Measurements from ENCODE around the gene KRT86.
"Not testable (repeated sequence)": the region's sequence is repeated elsewhere in the genome, so short reads cannot be mapped to it uniquely, and the experiment has no call there.

The KRT86 gene

DNA sequence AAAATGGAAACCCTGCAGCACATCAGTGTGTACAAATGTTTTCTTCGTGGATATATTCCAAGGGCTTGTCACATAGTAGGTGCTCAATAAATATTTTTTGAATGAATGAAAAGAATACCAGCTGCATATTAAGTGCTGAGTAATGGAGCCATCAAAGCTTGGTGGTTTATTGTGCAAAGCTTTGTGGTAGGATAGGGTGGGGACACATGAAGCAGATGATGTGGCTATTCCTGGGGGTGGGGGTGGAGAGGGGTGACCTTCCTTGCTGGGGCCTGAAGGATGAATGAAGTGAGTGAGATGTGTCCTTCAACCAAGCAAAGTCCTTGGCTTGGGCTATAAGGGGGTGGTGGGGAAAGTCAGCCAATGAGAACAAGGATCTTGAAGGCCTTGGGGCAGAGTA lies 21.2 kb downstream of the KRT86 start:
- DNase-seq, result no peak

DNA sequence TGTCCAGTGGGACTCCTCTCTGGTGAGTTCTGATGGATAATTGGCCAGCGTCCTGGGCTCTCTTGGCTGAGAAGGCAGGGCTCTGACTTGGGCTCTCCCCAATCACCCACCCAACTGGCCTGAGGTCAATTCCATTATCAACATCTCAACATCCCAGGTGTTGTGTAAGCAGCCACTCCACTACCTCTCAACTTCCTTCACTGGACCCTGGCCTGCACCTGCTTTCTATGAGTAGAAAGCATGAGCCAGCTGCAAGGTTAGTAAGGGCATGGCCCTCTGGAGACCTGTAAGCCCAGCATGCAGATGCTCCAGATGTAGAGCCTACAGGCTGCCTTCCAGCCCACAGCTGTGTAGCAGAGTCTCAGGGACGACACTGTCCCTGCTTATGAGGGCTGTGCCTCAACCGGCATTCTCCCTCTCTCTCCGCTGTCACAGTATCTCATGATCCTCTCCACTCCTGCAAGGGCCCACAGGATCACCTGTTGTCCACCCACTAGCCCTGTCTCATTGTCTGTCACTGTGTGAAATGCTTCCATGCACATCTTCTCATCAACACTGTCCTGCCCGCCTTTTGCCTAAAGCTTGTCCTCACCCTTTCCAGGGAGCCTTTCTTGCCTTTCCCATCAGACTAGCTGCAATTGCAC lies 22.2 kb downstream of the KRT86 start:
- no peak for DNase-seq

DNA sequence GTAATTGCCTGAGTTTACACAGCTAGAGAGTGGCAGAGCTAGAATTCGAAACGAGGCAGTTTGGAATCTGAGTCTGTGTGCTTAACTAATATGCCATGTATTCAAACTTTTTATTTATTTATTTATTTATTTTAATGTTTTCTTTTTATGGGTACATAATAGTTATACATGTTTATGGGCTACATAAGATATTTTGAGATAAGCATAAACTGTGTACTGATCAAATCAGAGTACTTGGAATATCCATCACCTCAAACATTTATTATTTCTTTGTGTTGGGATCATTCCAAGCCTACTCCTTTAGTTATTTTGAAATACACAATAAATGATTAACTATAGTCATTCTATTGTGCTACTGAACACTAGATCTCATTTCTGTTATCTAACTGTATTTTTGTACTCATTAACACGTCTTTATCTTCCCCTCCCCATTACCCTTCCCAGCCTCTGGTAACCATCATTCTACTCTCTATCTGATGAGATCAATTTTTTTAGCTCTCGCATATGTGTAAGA lies 24.3 kb downstream of the KRT86 start:
- DNase-seq, result no peak

DNA sequence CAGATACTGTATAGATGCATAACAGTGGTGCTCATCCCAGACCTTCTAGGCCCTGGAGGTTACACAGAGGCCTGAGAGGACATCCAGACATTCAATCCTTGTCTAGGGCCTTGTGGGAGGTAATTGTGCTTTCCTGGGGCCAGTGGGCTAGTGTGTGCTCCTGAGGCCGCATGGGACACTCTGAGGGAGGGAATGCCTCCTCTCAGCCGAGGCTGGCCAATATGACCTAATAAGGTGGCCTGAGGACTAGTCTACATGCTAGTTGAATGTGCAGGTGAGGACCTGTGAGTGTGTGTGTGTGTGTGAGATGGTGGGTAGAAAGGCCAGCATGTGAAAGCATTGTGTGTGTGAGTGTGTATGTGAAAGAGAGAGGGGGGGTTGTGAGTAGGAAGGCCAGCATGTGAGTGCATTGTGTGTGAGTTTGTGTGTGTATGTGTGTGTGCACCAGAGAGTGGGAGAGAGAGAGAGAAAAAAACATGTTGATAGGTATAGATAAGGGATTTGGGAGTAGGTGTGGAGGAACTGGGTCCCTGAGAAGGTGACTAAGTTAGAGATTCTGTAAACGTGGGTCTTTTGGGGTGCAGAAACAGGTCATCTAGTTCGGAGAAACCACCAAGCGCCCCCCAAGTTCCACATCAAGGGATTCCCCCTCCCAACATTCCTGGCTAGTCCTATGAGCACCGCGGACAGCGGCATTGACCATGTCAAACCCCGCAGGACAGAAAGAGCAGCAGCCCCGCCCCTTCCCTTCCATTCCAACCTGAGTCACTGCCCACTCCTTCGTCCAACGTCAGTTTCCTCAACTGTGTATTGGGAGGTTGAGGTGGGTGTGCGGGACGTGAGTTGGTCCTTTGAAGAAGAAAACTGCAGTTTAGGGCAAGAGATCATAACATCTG lies 26.6 kb downstream of the KRT86 start:
- DNase-seq, result no peak

DNA sequence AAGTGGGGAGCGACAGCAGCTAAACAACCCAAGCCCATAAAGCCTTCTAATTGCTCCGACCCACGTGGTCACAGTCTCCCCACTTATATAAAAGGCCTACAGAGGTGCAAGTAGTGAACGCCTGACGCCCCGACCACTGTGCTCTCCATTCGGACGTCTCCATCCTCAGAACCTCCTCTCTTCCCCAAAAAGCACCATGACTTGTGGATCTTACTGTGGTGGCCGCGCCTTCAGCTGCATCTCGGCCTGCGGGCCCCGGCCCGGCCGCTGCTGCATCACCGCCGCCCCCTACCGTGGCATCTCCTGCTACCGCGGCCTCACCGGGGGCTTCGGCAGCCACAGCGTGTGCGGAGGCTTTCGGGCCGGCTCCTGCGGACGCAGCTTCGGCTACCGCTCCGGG lies 27.3 kb downstream of the KRT86 start:
- not testable (repeated sequence) for DNase-seq

DNA sequence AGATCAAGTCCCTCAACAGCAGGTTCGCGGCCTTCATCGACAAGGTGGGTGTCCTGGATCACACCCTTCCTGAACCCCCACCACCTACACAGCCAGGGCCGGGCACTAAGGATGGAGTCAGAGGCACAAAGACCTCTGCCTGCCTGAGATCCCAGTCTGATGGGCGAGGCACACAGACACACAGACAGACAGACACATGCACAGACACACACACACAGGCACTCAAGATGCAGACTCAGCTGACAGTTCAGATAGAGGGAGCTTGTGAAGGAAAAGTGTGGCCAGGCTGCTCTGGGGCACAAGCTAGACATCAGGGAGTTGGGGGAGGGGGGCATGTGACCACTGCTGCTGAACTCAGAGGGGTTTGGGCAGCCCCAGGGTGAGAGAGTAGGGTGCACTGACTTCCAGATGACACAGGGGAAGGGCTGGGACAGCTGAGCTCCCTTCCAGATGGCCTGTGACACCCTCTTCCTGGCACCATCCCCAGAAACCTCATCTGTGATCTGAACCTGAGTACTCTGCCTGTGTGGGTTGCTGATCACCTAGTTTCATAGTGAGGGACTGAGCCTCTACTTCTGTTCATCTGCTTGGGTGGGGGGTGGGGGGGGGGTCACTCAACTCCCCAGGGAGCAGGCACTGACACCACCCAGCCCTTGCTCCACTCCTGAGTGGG lies 27.9 kb downstream of the KRT86 start:
- not testable (repeated sequence) for DNase-seq

DNA sequence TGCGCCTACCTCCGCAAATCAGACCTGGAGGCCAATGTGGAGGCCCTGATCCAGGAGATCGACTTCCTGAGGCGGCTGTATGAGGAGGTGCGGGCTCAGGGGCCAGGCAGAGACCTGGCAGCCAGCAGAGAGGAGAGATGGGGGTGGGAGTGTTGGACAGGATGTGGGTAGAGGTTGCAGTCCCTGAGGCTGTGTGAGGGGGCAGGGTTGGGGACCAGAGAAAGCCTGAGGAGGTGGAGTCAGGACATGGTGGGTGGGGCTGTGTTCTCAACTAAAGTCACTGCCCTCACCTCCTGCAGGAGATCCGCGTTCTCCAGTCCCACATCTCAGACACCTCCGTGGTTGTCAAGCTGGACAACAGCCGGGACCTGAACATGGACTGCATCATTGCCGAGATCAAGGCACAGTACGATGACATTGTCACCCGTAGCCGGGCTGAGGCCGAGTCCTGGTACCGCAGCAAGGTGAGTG lies 30.5 kb downstream of the KRT86 start:
- not testable (repeated sequence) for DNase-seq

DNA sequence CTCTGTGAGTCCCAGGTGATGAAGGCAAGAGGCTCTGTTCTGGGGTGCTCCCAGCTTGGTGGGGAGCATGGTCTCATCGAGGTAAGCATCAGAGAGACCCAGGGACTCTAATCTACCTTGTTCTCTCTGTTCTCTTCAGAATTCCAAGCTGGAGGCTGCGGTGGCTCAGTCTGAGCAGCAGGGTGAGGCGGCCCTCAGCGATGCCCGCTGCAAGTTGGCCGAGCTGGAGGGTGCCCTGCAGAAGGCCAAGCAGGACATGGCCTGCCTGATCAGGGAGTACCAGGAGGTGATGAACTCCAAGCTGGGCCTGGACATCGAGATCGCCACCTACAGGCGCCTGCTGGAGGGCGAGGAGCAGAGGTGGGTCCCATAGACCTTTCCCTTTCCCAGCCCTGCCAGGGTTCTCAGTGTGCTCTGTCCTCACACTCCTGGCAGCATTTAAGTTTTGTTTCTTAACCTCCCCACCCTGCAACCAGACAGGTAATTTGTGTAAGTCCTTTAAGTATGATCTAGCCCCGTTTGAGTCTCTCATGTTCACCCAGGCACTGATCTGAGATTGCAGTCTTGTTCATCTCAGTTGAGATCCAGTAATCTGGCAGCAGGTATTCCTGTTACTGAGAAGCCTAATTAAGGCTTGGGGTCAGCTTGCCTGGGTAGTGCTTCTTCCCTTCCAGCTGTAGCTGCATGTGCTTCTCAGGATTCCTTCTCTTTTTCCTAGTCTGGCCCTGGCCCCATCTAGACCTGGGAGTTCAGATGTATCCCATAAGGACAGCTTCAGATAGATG lies 31.7 kb downstream of the KRT86 start:
- DNase-seq, result no peak

DNA sequence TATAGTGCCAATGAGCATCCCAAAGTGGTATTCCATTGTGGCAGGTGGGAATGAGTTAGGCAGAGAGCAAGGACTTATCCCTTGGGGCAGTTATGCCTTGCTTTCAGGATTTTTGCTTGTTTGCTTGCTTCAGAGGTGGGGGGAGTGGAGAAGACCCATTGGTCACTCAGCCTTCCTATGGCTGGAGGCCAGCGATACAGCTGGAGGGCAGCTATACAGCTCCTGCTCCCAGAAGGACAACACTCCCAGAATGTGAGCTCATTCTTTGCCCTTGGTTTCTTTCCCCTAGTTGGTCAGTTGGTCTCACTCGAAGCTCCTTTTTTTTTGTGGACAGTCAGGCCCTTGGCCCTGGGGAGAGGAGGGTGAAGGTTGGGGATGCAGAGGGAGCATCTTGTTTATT lies 32.3 kb downstream of the KRT86 start:
- DNase-seq, result no peak

DNA sequence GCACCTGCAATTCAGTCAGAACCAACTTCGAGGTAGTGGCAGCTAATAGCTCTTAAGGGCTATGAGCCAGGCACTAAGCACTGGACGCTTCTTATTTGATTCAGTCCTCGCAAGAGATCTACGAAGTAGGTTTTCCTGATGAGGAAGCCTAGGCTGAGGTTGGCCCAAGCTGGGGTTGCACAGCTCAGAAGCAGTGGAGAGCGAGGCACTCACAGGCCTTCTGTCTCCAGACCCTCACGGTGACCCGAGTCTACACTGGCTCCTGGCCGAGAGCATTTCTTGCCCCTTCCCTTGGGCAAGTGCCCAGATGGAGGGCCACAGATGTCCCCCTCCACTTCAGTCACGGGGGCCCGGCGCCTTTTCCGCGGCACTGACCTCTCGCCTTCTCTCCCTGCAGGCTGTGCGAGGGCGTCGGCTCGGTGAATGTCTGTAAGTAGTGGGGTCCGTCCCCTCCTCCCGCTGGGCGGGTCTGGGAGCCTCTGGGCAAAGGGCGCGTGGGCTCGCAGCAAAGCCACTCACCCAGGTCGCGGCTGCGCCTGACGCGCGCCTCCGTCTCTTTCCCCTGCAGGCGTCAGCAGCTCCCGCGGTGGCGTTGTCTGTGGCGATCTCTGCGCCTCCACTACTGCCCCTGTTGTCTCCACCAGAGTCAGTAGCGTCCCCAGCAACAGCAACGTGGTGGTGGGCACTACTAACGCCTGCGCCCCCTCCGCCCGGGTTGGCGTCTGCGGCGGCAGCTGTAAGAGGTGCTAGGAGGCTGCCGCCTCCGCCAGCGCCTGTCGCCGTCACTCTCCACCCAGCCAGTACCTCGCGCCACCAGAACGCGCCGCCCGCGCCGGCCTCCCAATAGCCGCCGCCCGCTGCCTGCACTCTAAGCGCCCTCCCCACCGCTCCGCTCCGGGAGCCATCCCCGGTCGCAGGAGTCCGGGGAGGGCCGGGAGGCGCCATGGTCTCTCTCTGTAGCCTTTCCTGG lies 33.7 kb downstream of the KRT86 start:
- peak; percentile 52 for DNase-seq

DNA sequence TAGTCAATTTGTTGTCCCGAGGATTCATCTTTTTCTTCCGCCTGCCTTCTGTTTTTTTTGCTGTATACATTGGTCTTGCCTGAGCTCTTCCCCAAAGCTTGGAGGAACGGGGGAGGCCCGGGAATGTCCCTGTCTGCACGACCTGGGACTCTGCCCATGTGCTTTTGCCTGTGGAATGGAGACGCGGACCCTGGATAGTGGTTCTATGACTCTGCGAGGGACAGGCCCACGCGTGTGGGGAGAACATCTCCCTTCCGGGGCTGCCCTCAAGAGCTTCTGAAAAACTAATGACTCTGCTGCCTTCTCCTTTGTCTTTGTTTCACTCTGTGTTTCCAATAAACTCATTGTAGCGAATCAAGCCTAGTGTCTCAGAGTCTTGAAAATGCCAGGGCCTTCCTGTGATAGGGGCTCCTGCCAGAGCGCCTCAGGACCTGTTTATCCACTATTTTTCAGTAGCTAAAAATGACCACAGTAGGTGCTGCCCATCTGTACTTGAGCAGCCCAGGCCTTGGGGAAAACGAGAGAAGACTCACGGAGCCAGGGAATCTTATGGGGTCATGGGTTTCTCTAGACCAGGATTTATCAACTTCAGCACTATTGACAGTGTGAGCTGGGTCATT lies 34.5 kb downstream of the KRT86 start:
- DNase-seq, result no peak

DNA sequence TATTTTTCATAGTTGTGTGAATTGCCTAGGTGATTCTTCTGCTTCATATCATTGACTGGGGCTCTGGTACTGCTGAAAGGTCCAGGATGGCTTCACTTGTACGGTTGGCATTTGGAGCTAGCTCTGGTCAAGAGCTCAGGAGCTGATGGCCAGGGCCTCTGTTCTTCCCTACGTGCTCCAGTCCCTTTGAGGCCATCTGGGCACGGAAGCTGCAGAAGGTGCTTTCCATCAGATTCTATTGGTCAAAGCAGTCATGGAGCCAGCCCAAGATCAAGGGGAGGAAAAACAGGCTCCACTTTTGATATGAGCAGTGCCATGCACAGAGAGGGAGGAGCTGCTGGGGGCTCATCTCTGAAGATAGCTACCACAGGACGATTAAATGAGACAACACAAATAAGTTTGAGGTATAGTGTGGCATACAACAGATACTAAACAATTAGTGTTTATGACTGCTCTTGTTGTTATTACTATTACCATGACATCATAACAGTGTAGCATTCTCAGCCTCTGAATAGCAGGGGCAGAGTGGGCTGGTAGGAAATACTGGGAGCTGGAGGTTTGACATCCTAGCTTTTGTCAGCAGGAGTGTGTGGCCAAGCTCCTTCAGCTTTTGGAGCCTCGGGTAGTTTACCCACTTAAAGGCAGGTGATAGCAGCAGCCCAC lies 36.3 kb downstream of the KRT86 start:
- no peak for DNase-seq

DNA sequence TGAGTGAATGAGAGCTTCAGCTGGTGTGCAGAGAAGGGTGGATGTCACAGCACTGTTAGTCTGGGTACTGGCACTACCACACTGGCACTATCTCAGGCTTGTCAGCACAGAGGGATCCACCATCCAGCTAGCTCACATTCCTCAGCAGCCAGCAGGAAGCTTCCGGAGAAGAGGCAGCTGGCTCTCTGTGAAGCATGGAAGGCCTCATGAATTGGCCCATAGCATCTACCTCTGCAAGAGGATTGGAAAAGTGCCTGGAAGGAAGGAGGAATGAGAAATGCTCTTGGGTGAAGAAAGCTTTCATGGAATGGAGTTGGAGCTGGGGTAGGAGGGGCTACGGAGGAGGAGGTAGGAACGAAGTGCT lies 36.8 kb downstream of the KRT86 start:
- DNase-seq, result no peak

DNA sequence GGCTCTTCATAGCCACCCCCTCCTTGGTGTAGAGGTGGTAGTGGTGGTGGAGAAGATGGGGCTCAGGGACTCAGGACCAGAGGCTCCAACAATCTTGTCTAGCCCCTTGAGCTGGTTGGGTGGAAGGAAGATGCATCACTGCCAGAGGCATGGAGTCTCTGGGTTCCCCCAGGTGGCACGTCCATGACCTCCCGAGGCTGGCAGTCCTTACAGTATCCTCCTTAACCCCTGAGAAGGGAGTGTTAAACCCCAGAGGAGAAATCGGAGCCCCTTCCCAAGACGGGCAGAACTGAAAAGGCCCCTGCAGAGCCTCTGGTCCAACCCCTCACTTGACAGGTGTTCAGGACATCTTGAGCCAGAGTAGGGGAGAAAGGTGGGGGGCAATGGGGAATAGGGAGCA lies 37.6 kb downstream of the KRT86 start:
- DNase-seq, result no peak

DNA sequence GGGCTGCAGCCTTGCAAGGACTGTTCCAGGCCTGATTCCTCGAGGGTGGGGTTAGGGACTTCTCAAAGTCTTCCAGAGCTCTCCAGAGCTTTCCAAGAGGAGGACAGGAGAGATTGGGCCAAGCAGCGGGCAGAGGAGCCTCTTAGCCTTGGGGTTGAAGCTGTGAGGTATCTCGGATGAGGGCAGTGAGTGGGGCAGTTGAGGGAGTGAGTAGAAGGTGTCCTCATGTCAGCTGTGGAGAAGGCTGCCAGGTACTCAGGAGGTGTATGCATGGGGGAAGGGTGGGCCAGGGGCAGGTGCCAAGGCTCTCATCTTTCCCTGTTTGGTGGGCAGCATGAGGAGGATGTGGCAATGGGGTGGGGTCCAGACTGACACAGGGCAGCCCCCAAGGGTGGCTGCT lies 39.0 kb downstream of the KRT86 start:
- DNase-seq, result no peak

DNA sequence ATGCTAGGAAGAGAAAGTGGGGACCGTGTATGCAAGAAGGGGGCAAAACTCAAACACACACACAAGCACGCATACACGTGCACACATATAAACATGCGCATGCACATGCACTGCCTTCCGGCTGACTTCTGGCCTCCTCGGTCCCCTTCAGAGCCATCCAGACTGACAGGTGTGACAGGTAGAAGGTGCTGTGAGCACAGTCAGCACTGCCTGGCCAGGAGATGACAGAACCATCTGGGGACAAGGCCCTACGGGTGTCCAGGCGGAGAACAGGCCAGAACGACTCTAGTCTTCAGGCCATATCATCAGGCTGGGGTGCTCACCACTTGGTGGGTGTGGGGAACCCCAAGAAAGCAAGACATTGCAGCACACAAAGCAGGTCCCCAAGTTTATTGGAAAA lies 39.5 kb downstream of the KRT86 start:
- DNase-seq, result no peak

DNA sequence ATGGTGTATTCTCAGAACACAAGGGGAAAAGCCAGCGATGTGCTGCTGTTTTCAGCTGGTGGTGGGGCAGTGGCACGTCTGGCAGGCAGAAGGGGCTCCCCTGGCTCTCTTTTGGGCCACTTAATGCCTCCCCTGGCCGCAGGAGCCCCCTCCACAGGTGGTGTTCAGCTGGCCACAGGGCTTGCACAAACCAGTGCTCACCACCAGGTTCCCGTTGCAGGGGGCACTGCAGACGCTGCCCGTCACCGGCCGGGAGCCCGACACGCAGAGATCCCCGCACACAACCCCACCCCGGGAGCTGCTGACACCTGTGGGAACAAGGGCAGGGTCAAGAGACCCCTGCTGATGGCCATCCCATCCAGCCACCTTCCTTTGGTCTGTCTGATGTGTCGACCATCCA lies 40.1 kb downstream of the KRT86 start:
- DNase-seq, result no peak

DNA sequence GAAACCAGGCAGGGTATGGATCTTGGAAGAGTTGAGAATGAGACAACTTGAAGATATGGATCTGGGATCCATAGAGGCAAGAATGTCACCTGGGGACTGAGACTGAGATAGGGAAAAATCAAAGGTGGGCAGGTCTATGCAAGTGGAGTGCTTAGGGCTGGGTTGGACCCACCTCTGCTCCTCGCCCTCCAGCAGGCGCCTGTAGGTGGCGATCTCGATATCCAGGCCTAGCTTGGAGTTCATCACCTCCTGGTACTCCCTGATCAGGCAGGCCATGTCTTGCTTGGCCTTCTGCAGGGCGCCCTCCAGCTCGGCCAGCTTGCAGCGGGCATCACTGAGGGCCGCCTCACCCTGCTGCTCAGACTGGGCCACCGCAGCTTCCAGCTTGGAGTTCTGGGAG lies 41.3 kb downstream of the KRT86 start:
- DNase-seq, result not testable (repeated sequence)

DNA sequence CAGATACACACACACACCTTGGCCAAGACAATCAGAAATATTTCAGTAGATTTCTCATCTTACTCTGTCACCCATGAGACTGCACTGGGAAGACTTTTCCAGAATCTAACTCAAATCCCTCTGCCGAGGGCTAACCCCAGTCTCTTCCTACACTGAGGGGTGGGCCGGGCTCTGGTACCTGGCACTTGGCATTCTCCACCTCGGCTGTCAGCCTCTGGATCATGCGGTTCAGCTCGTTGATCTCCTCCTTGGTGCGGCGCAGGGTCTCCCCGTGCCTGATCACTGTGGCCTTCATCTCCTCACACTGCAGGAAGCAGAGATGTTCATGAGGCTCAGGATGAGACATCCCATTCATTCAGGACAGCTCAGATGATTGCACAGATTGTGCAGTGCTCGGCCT lies 41.8 kb downstream of the KRT86 start:
- DNase-seq, result no peak

DNA sequence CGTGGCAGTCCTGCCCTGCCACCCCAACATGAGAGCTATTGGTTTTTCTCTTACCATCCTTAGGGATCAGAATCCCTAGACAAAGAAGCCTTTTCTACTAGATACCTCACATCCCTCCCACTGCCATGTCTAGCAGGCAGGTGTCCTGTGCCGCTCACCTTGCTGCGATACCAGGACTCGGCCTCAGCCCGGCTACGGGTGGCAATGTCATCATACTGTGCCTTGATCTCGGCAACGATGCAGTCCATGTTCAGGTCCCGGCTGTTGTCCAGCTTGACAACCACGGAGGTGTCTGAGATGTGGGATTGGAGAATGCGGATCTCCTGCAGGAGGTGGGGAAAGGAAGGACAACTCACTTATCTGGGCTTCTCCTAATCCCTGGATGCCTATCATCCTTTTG lies 42.3 kb downstream of the KRT86 start:
- no peak for DNase-seq
